Stimulated activated CD4-positive, alpha-beta T cell treated with anti-CD3 and anti-CD28 coated beads, Interleukin-12 subunit alpha, Interleukin-12 subunit beta, amount 100 ng/mL, for 4 hours (primary cell): ENCODE data around the gene DMRT1.

Experiments used
- DNase-seq: peaks from one replicate; pipeline ENCODE4 v3.0.0-alpha.2; 2020

Gene DMRT1

DNA sequence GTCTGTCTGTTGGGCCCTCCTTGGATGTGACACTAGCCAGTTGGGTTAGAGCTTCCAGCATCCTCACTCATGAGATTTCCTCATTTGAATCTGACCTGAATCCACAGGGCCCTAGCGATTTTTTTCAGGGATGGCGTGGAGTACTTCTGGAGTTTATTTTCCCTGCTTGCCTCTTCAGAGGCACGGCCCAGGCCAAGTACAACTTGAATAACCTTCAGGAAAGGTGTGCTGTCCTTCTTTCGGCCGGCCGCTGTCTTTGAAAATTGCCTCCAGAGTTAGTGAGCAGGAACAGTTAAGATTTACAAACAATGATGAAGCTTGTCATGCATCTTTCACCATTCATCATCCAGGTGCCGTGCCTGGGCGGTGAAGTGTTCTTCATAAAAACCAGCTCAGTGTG lies 85.5 kb downstream of the DMRT1 start:
- no peak for DNase-seq

DNA sequence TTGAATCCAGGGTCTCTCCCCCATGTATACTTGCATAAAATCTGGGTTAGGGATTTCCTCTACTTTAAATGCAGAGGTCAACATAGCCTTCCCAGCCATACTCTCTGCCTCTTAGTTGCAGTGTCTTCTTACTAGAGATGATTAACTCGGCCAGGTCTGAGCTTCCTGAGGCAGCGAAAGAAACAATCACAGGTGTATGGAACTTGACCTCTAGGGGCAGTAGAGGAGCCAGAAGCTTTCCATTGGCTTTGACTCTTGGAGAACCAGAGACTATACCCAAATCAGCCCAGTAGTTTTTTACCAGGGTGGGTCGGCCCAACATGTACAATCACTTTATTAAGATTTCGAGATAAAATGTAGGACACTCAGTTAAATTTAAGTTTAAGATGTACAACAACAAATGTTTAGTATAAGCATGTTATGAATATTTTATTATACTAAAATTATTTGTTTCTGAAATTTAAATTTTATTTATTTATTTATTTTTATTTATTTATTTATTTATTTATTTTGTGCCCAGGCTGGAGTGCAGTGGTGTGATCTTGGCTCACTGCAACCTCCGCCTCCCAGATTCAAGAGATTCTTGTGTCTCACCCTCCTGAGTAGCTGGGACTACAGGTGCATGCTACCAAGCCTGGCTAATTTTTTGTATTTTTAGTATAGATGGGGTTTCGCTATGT lies 87.0 kb downstream of the DMRT1 start:
- no peak for DNase-seq

DNA sequence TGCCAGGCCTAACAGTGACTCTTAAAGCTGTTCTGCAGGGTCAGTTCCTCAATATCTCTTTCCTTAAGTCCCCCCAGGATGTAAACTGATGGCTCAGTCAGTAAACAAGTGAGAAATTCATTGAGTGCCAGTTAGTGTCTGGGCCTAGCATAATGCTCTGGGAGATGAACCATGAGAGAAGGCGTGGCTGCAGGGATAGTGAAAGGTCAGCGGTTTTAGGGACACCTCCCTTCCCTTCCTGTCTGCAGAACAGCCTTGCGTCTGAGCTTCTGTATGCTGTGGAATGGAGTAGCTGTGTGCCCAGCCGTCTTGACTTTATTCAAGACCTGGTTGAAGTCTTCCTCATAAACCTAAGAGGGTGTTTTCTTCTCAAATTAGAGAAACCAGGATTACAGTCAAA lies 88.2 kb downstream of the DMRT1 start:
- DNase-seq: no peak

DNA sequence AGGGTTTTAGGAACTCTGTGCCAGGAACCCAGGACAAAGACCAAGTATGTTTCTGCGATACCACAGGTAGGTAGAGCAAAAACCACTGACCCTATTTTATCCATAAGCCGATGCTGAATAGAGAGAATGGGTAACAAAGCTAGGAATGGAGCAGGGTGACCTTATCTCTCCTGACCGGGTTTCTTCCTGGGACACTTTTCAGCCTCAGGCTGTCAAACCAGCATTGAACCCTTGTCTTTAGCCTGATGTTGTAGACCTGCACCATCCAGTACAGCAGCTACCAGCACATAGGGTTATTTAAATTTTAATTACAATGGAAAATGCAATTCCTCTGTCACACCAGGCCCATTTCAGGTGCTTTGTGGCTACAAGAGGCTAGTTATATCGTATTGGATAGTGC lies 91.9 kb downstream of the DMRT1 start:
- no peak for DNase-seq

DNA sequence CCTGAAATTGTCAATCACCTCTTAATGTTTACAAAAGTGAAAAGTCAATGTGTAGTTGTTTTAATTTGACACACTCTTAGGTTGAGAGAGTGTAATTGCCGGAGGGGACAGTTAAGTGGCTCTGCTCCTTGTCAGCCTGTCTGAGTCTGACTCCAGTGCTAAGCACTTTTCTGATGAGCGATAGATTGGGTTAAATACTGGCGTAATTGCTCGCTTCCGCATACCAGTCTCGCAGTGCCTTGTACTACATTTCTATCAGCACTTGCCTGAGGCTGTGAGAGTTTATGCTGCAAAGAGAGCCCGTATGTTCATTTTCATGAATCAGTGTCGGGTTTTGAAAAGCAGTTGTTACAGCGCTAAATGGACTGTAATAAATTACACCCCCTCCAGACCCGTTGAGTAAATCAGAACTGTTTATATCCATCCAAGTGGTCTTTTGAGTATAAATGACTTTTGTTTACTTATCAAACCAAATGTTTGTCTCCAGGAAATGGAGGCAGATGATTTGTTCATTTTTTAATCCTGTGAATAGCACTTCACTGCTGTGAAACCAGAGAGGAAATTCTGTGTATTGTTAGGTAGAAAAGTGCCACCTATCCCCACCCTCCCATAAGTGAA lies 94.0 kb downstream of the DMRT1 start:
- DNase-seq: no peak

DNA sequence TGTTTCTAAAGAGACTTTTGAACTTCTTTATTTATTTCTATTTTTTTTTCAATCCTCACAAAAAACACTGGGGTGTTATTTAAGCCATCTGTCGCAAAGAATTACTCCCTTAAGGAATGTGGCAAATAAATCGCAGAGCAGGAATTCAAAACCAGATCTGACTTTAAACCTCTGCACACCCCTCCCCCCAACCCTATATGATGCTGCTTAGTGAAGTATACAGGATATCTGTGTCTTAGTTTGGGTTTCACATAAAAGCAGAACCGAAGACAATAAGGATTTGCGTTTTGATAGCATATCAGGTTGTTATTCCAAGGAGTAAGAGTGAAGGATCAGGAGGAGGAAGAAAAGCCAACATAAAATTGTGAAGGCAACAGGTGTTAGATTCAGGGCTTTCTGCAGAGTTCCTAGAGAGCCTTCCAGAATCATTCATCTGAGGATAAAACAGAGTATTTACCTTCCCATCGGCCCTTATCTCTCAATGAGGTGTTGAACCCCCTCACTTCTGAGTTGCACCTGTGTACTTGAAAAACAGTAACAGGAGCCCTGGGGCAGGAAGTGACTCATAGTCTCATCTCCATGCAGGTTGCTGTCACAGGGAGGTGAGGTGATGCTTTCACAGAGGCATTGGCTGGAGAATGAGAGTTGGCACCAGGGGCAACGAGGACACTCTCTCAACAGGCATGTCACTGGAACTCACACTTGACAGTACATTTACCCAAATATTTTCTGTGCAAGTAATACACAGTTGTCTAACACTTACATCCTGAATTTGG lies 101.5 kb downstream of the DMRT1 start:
- DNase-seq: no peak

DNA sequence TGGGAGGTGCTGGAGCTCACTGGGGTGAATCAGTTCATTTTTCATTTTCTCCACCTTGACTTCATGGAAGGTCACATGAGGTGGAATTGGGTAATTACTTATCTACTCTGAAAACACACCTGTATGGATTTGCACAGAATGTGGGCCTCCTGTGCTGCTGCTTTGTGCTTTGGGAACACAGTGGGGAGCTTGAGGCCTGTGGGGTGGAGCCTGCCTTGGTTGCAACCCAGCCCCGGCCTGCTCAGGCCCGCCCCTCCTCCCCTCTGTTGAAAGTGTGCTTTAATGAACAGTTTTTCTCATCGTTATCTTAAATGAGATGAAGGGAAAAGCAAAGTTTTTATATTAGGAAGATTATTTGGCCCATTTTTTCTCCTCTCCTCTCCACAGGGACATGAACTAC lies 106.5 kb downstream of the DMRT1 start:
- no peak for DNase-seq

DNA sequence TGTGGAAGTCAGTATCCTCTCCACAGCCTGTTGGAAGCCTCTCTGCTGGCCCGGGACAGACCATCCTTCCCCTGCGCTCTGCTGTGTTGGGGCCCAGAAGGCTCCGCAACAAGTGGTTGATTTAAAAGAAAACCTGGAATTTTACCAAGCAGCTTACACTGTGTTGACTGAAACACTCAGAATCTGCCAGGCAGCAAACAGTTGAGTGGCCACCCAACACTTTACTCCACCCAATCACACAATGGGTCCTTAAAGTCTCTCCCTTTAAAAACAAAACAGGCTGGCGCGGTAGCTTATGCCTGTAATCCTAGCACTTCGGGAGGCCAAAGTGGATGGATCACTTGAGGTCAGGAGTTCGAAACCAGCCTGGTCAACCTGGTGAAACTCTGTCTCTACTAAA lies 107.0 kb downstream of the DMRT1 start:
- DNase-seq: no peak

DNA sequence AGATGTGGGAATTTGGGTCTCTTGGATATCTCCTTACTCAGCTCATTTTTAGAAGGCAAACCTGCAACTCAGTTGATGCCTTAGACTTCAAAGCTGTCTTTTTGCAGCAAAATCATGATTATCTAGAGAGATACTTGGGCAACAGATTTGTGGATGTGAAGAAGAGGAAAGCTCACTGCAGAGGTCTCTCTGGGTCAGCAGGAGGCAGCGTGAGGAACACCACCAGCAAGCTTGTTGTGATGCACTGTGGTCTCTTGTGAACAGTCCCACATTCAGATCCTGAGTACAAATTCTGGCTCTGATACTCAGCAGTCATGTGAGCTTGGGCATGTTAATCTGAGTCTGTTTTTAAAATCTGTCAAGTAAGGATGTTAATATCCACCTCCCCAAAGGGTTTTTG lies 108.6 kb downstream of the DMRT1 start:
- DNase-seq: no peak

DNA sequence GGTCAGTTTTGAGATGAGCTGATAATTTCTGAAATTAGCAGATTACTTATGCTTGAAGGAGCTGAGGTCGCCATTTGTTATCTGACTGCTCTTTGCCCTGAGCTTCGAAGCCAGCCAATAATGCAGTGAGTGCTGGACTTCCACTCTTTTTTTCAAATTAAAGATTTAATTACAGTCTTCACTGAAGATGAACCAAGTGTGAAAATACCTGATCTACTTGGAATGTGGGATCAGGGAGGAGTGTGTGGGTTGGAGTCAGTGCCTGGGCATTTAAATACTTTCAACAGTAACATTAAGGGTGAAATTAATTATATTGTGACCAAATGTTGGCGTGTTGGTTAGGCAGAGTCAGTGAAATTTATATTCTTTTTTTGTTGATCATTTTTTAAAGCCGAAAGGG lies 111.0 kb downstream of the DMRT1 start:
- DNase-seq: no peak

DNA sequence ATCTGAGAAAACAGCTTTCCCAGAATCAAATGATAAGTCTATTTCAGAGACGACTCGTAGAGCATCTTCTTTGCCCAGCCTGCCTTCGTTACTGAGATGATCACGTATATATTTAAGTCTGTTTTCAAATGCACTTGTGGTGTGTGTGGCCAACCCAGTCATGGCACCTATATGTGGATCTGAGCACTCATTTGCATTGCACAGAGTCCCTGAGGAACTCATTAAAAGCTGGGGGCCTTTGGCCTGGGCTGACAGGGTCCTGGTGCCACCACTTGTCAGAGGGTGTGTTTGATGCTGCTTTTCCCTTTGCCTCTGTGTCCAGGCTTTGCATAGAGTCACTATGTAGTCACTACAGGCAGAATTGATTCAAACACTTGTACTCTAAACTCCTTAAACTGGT lies 117.6 kb downstream of the DMRT1 start:
- no peak for DNase-seq

DNA sequence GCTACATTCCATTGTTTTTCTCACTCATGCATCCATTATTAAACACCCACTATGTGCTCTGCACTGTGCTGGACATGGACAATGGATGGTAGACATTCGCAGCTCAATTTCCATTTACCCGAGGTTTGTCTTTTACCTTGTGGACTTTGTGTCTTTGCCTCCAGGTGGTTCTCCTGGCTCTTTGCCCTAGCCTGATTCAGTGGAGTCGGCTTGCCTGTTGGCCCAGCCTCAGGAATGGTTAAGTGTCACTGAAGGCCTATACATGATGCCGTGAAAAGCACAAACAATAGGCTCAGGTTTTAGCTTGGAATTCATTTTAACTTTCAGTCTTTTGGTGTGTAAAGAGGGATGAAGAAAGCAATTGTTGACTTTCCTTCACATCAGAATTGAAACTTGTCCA lies 118.4 kb downstream of the DMRT1 start:
- no peak for DNase-seq

DNA sequence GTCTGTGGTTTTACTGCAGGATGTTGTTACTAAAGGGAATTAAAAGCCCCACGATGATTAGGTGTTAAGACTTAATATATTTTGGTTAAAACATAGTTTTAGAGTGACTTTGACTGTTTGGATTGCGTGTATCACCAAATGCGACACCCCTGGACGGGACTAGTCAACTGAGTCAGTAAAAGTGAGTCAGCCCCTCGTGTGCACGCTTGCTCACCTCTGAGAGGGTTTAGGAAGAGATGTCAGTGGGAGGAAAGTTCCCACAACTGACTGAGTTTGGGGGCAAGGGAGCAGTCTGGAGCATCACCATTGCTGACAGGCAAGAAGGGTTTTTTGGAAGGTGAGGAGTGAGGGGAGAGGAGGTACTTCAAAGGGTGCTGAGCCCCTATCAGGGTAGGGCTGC lies 120.5 kb downstream of the DMRT1 start:
- DNase-seq: no peak

DNA sequence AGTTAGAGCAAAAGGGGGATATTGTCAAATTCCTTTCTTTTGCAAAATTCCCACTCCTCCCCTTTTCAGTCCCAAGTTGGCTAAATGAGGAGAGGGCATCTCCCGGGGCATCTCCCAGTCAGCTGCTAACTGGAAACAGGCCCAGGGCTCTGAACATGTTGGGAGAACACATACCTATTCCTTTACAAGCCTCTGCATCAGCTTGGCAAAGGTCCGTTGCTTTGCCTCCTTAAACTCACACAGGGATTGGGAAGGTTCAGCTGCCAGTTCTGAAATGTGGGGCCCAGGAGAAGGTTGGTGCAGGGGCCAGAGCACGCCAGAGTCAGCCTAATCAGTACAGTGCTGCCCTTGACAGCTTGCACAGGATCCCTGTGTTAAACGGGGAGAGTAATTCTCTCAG lies 124.0 kb downstream of the DMRT1 start:
- DNase-seq: no peak

DNA sequence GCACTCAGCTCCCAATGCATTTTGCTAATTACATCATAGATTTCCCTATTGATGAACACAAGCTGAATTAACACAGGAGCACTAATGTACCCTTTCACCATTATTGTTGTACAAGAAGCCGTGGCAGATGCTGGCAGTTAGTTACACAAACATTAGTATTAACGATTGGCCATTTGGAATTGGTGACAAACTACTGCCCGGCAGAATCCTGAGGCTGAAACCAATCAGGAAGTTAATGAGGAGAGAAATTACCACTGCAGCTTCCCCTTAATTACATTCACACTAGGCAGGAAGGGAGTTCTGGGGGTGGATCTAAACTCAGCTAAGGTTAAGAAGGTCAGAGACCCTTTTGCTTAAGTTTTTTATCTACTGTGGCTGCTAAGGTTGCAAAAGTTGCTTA lies 125.4 kb downstream of the DMRT1 start:
- DNase-seq: no peak

DNA sequence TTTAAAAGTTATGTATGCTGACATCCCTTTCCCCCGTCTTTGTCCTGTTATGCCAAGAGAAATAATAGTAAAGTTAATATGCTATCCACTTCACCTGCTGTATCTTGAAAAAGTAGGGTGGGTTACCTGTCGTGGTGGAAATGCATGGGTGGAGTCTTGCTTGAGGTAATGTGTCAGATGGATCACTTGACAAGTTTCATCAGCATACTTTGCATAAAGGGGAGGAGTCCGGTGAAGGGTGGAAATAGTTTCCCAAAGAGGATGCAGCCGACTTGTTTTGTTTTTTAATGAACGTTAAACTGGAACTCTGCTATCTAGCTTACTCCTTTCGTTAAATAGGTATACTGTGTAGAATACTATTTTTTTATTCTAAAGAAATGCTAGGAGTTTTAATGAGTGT lies 125.9 kb downstream of the DMRT1 start:
- no peak for DNase-seq

DNA sequence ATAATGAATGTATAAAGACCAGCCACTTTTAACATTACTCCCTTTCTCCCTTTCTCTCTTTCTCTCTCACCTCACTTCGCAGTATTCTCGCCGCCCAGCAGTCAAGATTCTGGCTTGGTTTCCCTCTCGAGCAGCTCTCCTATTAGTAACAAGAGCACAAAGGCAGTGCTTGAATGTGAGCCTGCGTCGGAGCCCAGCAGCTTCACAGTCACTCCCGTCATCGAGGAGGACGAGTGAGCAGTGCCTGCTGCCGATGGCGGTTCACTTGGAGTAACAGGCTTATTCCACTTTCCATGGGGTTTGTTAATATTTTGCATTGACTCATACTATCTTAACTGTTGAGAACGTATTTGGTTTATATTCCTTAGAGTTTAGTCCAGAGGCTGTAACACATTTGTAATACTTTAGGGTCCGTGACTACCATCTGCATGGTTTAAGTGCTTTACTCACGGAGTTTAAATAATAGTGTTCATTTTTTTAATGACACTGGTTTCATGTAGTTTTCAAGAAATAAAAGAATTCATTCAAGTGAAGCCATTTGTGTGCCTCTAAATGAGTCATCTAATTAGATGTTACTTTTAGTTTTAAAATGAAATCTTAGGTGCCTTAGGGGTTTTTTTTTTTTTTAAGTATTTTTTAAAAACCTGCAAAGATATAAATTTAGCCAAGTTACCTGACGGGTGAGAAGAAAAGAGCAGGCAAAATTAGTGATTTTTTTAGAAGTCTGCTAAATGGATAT lies 126.6 kb downstream of the DMRT1 start:
- DNase-seq: no peak

DNA sequence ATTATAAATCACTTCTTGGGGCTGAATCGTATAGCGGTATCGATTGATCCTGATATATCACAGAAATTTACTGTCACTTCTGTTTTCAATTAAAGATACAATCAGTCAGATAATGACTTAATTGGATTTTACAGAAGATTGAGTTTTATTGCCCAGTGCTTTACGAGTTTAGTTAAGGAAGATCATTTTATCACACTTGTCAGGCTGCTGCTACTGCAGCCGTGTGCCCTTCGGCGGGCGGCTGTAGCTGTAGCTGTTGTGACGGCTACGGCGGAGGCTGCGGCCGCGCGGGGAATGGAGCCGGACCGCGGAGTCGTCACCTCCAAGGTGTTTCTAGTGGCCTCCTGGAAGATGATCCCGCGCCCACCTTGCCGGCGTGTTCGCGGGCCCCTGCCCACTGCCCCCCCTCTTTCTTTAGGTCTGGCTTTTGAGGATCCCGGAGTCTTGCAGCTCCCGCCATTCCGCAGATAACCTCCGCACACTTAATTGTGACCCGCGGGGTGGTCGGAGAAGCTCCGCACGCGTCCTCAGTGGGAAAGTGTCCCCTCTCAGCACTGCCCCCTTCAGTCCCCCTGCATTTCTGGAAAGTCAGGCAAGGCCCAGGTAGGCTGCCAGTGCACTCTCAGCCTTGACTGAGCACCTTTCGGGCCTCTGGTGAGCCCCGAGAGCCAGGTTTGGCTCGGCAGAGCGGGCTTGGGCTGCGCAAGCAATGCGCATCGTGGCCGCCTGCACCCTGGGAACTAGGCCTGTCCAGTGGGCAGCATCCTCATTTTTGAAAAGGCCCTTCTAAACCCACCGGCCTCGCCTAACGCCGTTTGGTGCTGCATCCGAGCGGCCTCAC lies 128.0 kb downstream of the DMRT1 start:
- DNase-seq: no peak

DNA sequence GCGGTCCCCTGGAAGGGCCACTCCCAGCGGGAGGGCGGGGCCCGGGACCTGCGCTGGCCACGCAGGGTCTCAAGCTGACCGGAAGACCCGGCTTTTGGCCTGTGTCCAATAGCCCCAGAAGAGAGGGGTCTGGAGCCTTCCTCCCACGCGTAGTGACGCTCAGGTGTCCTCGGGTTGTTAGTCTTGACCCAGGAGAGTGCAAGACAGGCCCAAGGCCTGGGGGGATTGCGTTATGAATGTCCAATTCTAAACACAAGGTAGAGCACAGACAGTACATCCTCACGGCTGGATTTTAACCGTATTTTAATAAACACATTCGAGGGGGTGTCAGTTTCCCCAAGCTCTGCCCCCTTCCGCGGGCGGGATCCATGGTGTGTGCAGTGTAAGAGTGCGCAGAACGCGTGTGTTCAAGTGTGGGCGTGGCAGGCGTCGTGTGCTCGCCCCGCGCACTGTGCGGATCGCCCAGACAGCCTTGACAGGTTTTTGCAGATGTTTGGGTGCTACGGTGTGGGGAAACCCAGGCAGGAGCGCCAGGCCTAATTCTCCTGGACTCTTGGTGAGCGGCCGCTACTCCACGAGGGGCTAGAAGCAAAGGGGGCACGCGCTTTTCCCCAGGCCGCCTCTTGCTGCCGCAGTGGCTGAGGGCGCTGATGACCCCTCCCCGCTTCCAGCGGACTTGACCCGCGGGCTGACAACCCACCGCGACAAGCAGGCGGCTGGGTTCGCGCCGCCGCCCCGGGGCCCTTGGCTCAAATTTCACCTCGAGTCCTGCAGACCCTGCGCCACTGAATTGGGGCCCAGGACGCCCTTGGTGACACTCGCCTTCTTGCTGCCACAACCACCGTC lies 128.9 kb downstream of the DMRT1 start:
- no peak for DNase-seq

DNA sequence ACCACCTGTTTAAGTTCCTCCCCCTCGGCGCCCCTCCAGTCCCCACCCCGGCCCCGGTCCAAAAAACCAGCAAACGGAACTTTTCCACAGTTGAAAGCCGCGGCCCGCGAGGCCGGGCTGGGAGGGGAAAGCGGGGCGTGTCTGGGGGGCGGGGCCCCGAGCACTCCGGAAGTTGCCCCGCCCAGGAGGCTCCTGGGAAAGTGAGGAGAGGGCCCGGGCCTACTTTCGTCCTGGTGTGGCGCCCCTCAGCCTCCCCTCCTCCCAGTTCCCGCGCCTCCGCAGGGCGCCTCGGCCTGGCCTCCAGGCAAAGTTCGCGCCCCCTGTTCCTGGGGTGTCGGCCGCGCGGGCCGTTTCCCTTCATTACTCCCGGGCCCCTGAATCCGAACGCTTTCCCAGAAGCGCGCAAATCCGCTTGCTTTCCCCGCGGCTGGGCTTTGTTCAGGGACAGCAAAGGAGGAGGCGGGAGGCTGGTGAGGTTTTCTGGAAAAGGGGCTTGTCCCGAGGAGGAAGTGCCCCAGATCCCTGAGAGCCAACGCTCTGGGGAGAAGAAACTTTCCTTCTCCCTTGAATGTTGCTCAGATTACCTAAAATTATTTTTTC lies 130.5 kb downstream of the DMRT1 start:
- no peak for DNase-seq
